Left cardiac atrium (tissue), 4 donors: ENCODE measurements around the gene ABTB2. TPM values are rescaled to one million over a fixed set of nuclear protein-coding genes. Genes with fewer than 3 reads are reported as not detected.
A peak's percentile ranks its signal among the peaks of the same experiment; 100 is the strongest.
"Not testable (repeated sequence)": the region's sequence is repeated elsewhere in the genome, so short reads cannot be mapped to it uniquely, and the experiment has no call there.

ENCODE experiments used
- ATAC-seq, 2 donors: fragments of 200-7000 bp; cut with Tn5 transposase; one replicate each; pipeline ENCODE4 v1.9.1; 2020; ENCODE audit warnings: mild to moderate bottlenecking in 2 of 2, moderate library complexity in 2 of 2
- DNase-seq: peaks from one replicate; pipeline ENCODE4 v3.0.0-alpha.2; 2020
- intact Hi-C, 2 donors: fragments of 100-400 bp; cut with DNase I; formaldehyde crosslinking; loops; one replicate each; pipeline versions ENCODE4 v1.14.1 to v1.15.1; 2022 to 2023
- total RNA-seq, 2 donors: library from RNA; stranded (reverse); fragmentation: NEBNext Ultra II Directional; extraction: Animal tissue kit (Norgen Biotek cat#: 25700); gene quantifications; one replicate each; pipeline ENCODE4 v1.2.1, GENCODE V29; 2021
- donor health status: DM: no; HTN: yes; CAD: no.
- donor health status: DM: no; HTN: yes; CAD: no; lungs with severe emphysema.
- donor health status: DM: yes; HTN: yes; CAD: no.
- donor health status: Dilated cardiomyopathy.

The ABTB2 gene
- total RNA-seq, 2 donors from 2014 or later = 12.5 to 19.3 TPM

- intact Hi-C loops = loop anchor here (10.0 kb wide), 2 partner anchors 55 to 95 kb away; partner anchors contain the start of gene ABTB2 (in 1 of the 2)
- no peak for ATAC-seq
Measured at GRCh38 chr11:34260072-34260575, 97.7 kb downstream of the ABTB2 start.

DNA sequence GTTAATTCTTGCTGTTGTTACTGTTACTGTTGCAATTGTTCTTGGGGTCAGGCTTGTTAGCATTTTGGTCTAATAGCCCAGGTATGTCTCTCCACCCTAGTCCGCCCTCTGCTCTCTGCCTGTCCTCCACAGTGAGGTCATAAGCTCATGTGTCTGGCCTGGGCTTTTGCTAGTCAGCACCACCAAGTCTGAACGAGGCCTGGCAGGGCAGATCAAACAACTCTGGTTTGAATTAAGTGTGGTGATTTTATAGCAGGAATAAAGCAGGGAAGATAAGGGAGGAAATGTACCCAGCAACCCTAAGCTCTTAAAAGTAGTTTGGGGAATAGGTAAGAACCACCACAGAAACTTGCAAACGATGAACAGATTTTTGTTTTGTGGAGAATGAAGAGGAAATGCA is 98.7 kb downstream of the ABTB2 start:
- intact Hi-C loops = no loop called here
- ATAC-seq = no peak
- no peak for DNase-seq

More at GRCh38 chr11:34260072-34260575, 97.7 kb downstream of the ABTB2 start:
- no peak for DNase-seq

DNA sequence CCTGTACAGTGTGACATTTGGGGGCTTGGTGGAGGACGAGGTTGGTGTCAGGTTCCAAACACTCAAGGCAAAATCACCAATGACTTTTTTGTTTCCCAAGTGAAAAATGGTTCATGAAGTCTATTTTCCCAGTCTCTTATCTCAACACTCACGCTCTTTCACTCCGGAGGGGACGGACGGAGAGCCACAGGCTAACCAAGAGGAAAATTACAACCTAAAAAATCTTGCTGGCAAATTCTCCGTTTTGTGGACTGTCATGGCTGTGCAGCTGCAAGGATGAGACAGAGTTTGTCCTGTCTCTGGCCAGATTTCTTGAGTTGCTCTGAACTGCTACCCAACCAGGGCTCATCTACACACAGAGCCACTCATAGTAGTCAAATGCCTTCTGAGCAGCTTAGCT is 101.2 kb downstream of the ABTB2 start:
- no peak for DNase-seq
- intact Hi-C loops = no loop called here
- peak; percentile 31 to 72 for ATAC-seq

- intact Hi-C loops = no loop called here
- DNase-seq (no peak), ATAC-seq (peak; percentile 15 to 72)
Measured at GRCh38 chr11:34256150-34256549, 101.7 kb downstream of the ABTB2 start.

- DNase-seq (no peak), ATAC-seq (no peak)
- intact Hi-C loops = no loop called here
Measured at GRCh38 chr11:34255101-34255500, 102.7 kb downstream of the ABTB2 start.

- intact Hi-C loops = no loop called here
- no peak for DNase-seq
- ATAC-seq = no peak
Measured at GRCh38 chr11:34254011-34254410, 103.8 kb downstream of the ABTB2 start.

GRCh38 chr11:34252651-34253050 is 105.2 kb downstream of the ABTB2 start:
- no peak for ATAC-seq
- intact Hi-C loops = no loop called here
- DNase-seq = no peak

- DNase-seq (no peak), ATAC-seq (no peak)
- intact Hi-C loops = no loop called here
Measured at GRCh38 chr11:34252015-34252414, 105.8 kb downstream of the ABTB2 start.

GRCh38 chr11:34251589-34251980 is 106.2 kb downstream of the ABTB2 start:
- DNase-seq = no peak
- intact Hi-C loops = no loop called here
- peak in 1 of 2 donors; percentile 13 for ATAC-seq

DNA sequence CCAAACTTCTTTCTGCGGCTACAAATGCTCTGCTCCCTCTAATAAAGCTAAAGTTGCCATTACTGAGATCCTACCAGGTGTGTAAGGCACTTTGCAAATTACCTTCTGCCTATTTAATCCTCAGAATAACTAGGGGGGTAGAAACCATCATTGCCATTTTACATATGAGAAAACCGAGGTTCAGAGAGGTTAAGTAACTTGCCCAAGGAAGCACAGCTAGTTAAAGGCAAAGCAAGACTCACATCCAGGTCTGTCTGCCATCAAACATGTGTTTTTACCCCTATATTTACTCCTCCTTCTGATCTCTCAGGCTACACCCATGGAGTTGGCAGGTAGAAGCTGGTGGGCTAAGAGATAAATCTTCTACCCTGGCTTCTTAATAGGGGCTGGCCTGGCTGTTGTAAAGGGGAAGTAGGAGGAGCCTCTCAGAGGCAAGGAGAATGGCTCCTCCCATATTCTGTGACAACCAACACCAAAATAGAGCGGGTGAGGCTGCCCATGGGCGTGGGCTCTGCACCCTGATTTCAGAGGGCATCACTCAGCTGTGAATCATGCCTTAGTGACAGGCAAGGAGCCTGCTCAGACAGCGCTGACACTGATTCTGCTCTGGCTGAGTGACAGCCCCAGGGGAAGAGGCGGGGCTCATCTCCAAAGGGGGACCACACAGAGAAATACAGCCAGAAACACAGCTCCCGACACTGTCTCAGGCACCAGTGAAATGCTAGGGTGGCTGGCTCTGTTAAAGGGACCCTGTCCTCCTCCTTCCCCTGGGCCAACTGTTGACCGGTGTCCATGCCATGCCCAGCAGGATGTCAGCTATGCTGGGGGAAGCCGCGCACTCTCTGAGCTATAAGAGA is 106.8 kb downstream of the ABTB2 start:
- ATAC-seq = peak; percentile 92 to 96
- peak; percentile 67 for DNase-seq
- intact Hi-C loops = no loop called here

- intact Hi-C loops = no loop called here
- ATAC-seq (no peak), DNase-seq (no peak)
Measured at GRCh38 chr11:34250211-34250610, 107.6 kb downstream of the ABTB2 start.

GRCh38 chr11:34249439-34249838 is 108.4 kb downstream of the ABTB2 start:
- intact Hi-C loops = no loop called here
- ATAC-seq (no peak), DNase-seq (no peak)

DNA sequence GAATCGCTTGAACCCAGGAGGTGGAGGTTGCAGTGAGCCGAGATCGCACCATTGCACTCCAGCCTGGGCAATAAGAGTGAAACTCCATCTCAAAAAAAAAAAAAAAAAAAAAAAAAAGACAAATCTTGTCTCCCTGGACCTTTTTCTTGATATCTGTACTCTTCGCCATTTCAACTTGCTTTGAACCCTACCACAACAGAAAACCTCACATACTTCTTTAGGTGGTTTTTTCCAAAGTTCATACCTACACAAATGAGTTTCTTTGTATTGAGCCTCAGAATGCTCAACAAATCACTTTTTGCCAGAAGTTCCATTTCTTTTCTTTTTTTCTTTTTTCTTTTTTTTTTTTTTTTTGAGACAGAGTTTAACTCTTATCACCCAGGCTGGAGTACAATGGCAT is 111.3 kb downstream of the ABTB2 start:
- ATAC-seq, DNase-seq, intact Hi-C loops: not testable (repeated sequence)

- ATAC-seq (no peak), DNase-seq (no peak)
- intact Hi-C loops = no loop called here
Measured at GRCh38 chr11:34245041-34245440, 112.8 kb downstream of the ABTB2 start.

- intact Hi-C loops = loop anchor here in 1 of 2 donors (5.0 kb wide), 1 partner anchor 113 kb away; the partner anchor contains the start of gene ABTB2
- ATAC-seq (peak; percentile 24 to 82), DNase-seq (peak; percentile 43)
Measured at GRCh38 chr11:34243600-34244464, 114.0 kb downstream of the ABTB2 start.

DNA sequence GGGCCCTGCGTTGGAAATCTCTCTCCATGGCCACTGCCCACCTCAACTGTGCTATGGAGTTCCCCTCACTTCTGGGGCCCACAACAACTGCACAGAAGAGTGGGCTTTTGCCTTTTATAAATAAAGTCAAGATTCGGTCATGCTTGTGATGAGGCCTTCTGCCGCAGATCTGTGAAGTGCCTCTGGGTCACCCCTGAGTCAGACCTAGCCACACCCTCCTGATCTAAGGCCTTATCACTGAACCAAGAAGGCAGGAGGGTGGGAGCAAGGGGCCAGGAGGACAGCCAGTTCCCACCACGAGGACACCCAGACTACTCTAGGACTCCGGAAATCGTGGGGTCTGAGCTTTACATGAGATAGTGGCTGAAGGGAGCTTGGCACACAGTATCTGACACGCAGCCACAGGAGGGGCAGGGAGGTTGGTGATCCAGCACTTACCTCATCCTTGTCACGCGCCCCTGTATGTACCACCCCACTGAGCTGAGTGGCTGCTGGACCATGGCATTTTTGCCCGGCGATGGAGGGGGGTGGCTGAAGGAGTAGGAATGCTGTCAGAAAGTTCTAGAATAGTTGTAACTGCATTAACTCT is 115.7 kb downstream of the ABTB2 start:
- DNase-seq = peak; percentile 51
- intact Hi-C loops = loop anchor here in 1 of 2 donors (5.0 kb wide), 1 partner anchor 115 kb away; the partner anchor contains the start of gene ABTB2
- ATAC-seq = peak; percentile 79 to 81

- ATAC-seq (no peak), DNase-seq (no peak)
- intact Hi-C loops = loop anchor here in 1 of 2 donors (5.0 kb wide), 1 partner anchor 117 kb away; the partner anchor contains the start of gene ABTB2
Measured at GRCh38 chr11:34240150-34240494, 117.7 kb downstream of the ABTB2 start.

DNA sequence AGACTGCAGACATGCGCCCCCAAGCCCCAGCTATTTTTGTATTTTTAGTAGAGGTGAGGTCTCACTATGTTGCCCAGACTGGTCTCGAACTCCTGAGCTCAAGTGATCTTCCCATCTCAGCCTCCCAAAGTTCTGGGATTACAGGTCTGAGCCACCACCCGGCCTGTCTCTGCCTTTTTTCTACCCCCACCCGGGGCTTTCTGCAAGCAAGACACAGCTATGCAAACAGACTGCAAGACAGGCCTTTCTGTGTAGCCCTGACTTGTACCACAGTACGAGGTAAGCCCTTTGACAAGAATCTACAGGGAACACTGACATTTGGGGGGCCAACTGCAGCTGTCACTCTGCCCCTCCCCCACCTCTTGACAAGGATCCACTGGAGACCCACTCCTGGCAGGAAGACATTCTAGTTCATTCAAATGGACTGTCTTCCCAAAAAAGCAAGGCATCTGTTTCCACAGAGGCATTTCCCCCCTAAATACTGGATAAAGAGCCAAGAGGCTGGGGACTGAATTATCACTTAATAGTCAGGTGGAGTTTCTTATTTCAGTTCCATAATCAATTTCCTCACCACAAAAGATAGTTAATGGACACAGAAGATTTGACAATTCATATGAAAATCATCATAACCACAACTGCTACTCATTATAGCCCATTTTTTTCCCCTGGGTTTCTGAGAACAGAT is 118.2 kb downstream of the ABTB2 start:
- intact Hi-C loops = loop anchor here in 1 of 2 donors (5.0 kb wide), 1 partner anchor 118 kb away; the partner anchor contains the start of gene ABTB2
- ATAC-seq (no peak), DNase-seq (no peak)

DNA sequence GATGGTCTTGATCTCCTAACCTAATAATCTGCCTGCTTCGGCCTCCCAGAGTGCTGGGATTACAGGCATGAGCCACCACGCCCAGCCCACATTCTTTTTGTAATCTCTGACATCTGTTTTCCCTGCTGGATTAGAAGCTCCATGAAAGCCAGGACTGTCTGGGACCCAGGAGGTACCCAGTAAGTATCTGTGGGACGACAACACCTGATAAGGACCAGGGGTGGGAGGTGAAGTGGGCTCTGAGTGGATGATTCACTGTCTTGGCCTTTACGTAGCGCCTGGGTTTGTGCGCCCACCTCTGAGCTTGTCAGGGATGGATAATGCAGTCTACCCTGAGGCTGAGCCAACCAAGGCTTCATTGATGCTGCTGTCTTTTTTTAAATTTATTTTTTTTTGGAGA is 118.8 kb downstream of the ABTB2 start:
- intact Hi-C loops = no loop called here
- DNase-seq = no peak
- peak in 1 of 2 donors; percentile 5 for ATAC-seq
